ENCODE measurements around the gene AP4M1.

AP4M1 gene

DNA sequence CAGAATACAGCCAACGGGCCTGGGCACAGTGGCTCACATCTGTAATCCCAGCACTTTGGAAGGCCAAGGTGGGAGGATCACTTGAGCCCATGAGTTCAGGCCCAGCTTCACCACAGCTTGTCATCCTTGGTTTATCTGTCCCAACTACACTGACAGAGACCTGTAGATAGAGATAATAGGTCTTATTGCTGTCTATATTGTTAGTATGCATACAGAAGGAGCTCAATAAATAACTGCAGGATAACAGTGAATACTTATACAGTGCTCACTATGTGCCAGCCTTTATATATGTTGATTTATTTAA lies 19.2 kb downstream of the AP4M1 start:
- H3K4me3 ChIP-seq (ENCODE audit: low read length), result no peak overlapping the region
- 0 out of 2 replicates have a peak, but pooled peaks cover 6% of the 10 kb centered on the region for H3K4me1 ChIP-seq (ENCODE audit: low read length)

DNA sequence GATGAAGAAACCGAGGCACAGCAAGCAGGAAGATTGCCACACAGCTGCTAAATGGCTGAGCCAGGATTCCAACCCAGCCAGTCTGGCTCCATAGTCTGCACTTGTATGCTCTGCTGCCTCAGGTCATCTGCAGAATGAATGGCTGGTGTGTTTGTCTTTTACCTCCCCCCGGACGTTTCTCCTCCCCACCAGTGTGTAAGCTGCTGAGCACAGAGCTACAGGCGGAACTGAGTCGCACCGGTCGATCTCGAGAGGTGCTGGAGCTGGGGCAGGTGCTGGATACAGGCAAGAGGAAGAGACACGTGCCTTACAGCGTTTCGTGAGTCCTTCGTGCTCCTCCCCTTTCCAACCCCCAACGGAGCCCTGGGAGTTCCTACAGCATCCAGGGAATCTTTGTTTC lies 20.6 kb downstream of the AP4M1 start:
- Histone ChIP-seq H3K4me3 (ENCODE audit: low read length) (no peak overlapping the region), H3K27me3 (replicated peaks; ENCODE audit: insufficient read depth, low read length) (no peaks in the 10 kb centered on the region), H3K4me2 (ENCODE audit: low read depth, low read length) (no peak overlapping the region), H3K9ac (ENCODE audit: low read length) (no peak overlapping the region), H3K79me2 (ENCODE audit: low read length) (peaks cover 18% of the 10 kb centered on the region), H3K9me3 (replicated peaks; ENCODE audit: insufficient read depth, low read length) (no peaks in the 10 kb centered on the region), H3K9me2 (replicated peaks; ENCODE audit: insufficient read depth, low read length) (no peaks in the 10 kb centered on the region), H3K4me1 (ENCODE audit: low read length) (0 out of 2 replicates have a peak, but pooled peaks cover 6% of the 10 kb centered on the region), H2AFZ (ENCODE audit: low read length) (no peak overlapping the region), H4K20me1 (ENCODE audit: insufficient read depth, low read length) (no peaks in the 10 kb centered on the region), H3F3A (ENCODE audit: insufficient read depth, low read length) (peaks cover 22% of the 10 kb centered on the region), H3K36me3 (replicated peaks; ENCODE audit: insufficient read depth, low read length) (no peaks in the 10 kb centered on the region), H3K27ac (ENCODE audit: low read length) (no peak overlapping the region)
- no peak for DNase-seq
- TF ChIP-seq EZH2 (optimal IDR thresholded peaks at IDR 0.05; ENCODE audit: low read depth, low read length) (no peak), CTCF (IDR thresholded peaks at IDR 0.05; ENCODE audit: low read length) (no peak), EZH2phosphoT487 (IDR thresholded peaks at IDR 0.05; ENCODE audit: low read length) (no peak)

More for the DNA sequence above, 19.2 kb downstream of the AP4M1 start:
- Histone ChIP-seq H3K27ac (ENCODE audit: low read length) (no peak overlapping the region), H3K9me3 (replicated peaks; ENCODE audit: insufficient read depth, low read length) (no peaks in the 10 kb centered on the region), H3F3A (ENCODE audit: insufficient read depth, low read length) (peaks cover 13% of the 10 kb centered on the region), H4K20me1 (ENCODE audit: insufficient read depth, low read length) (no peaks in the 10 kb centered on the region), H3K9ac (ENCODE audit: low read length) (no peak overlapping the region), H2AFZ (ENCODE audit: low read length) (no peak overlapping the region), H3K4me2 (ENCODE audit: low read depth, low read length) (peak overlapping the region; percentile 88; the same call in 1 of the 2 replicates), H3K27me3 (replicated peaks; ENCODE audit: insufficient read depth, low read length) (no peaks in the 10 kb centered on the region), H3K36me3 (replicated peaks; ENCODE audit: insufficient read depth, low read length) (no peaks in the 10 kb centered on the region), H3K9me2 (replicated peaks; ENCODE audit: insufficient read depth, low read length) (no peaks in the 10 kb centered on the region), H3K79me2 (ENCODE audit: low read length) (peaks cover 18% of the 10 kb centered on the region)
- no peak for DNase-seq
- TF ChIP-seq CTCF (IDR thresholded peaks at IDR 0.05; ENCODE audit: low read length) (no peak), EZH2phosphoT487 (IDR thresholded peaks at IDR 0.05; ENCODE audit: low read length) (no peak), EZH2 (optimal IDR thresholded peaks at IDR 0.05; ENCODE audit: low read depth, low read length) (no peak)

DNA sequence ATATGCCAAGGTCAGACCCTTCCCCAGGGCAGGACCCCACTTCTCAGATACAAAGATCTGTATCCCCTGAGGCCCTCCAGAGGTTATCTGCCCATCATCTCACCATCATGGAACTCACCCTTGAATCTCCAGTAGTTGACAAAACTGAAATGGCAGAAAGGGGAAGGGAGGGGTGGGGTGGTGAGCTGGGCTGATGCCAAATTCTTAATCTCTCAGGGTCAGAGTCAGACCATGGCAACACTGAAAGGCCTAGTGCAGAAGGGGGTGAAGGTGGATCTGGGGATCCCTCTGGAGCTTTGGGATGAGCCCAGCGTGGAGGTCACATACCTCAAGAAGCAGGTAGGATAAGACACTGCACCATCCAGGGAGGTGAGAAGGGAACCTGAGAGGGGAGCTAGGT lies 21.1 kb downstream of the AP4M1 start:
- Histone ChIP-seq H3K9ac (ENCODE audit: low read length) (no peak overlapping the region), H3F3A (ENCODE audit: insufficient read depth, low read length) (peaks cover 22% of the 10 kb centered on the region), H3K4me3 (ENCODE audit: low read length) (no peak overlapping the region), H4K20me1 (ENCODE audit: insufficient read depth, low read length) (no peaks in the 10 kb centered on the region), H3K36me3 (replicated peaks; ENCODE audit: insufficient read depth, low read length) (no peaks in the 10 kb centered on the region), H3K9me3 (replicated peaks; ENCODE audit: insufficient read depth, low read length) (no peaks in the 10 kb centered on the region), H3K4me1 (ENCODE audit: low read length) (0 out of 2 replicates have a peak, but pooled peaks cover 6% of the 10 kb centered on the region), H3K79me2 (ENCODE audit: low read length) (peaks cover 18% of the 10 kb centered on the region), H2AFZ (ENCODE audit: low read length) (no peak overlapping the region), H3K4me2 (ENCODE audit: low read depth, low read length) (no peak overlapping the region), H3K27me3 (replicated peaks; ENCODE audit: insufficient read depth, low read length) (no peaks in the 10 kb centered on the region), H3K9me2 (replicated peaks; ENCODE audit: insufficient read depth, low read length) (no peaks in the 10 kb centered on the region), H3K27ac (ENCODE audit: low read length) (no peak overlapping the region)
- DNase-seq, result no peak
- TF ChIP-seq EZH2phosphoT487 (IDR thresholded peaks at IDR 0.05; ENCODE audit: low read length), result no peak
- TF ChIP-seq EZH2 (optimal IDR thresholded peaks at IDR 0.05; ENCODE audit: low read depth, low read length), result no peak
- TF ChIP-seq CTCF (IDR thresholded peaks at IDR 0.05; ENCODE audit: low read length), result no peak

All from MM.1S (cell line).